ENCODE results near the gene S100A7A.

DNA sequence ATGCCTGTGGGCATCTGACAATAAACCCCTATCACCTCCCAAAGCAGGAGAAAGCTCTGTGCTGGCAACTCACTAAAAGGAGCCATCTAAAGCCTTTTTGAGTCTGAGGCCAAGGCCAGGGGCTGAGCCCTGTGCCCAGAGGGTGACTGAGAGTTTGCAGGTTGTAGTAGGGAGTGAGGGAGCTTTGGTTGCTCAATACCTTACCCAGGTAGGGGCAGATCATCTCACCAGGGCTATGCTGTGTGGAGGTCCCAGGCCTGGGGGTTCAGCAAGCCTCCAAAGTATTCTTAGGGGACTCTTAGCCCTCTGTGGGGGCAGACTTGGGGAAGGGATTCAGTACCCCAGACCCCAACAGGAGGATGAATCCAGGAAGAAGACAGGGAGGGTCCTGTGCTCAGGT is 23.0 kb downstream of the S100A7A start:
- TF ChIP-seq, protein P1, sequence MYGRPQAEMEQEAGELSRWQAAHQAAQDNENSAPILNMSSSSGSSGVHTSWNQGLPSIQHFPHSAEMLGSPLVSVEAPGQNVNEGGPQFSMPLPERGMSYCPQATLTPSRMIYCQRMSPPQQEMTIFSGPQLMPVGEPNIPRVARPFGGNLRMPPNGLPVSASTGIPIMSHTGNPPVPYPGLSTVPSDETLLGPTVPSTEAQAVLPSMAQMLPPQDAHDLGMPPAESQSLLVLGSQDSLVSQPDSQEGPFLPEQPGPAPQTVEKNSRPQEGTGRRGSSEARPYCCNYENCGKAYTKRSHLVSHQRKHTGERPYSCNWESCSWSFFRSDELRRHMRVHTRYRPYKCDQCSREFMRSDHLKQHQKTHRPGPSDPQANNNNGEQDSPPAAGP (tag by site-specific recombination; IDR thresholded peaks at IDR 0.05): no peak
- TF ChIP-seq, protein P2, sequence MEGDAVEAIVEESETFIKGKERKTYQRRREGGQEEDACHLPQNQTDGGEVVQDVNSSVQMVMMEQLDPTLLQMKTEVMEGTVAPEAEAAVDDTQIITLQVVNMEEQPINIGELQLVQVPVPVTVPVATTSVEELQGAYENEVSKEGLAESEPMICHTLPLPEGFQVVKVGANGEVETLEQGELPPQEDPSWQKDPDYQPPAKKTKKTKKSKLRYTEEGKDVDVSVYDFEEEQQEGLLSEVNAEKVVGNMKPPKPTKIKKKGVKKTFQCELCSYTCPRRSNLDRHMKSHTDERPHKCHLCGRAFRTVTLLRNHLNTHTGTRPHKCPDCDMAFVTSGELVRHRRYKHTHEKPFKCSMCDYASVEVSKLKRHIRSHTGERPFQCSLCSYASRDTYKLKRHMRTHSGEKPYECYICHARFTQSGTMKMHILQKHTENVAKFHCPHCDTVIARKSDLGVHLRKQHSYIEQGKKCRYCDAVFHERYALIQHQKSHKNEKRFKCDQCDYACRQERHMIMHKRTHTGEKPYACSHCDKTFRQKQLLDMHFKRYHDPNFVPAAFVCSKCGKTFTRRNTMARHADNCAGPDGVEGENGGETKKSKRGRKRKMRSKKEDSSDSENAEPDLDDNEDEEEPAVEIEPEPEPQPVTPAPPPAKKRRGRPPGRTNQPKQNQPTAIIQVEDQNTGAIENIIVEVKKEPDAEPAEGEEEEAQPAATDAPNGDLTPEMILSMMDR (tag by site-specific recombination; IDR thresholded peaks at IDR 0.05): no peak
- TF ChIP-seq KLF7 (tag by site-specific recombination; IDR thresholded peaks at IDR 0.05; ENCODE audit: borderline replicate concordance) (no peak), KLF9 (tag by site-specific recombination; IDR thresholded peaks at IDR 0.05; ENCODE audit: low read depth) (no peak)
- TF ChIP-seq, protein P3, sequence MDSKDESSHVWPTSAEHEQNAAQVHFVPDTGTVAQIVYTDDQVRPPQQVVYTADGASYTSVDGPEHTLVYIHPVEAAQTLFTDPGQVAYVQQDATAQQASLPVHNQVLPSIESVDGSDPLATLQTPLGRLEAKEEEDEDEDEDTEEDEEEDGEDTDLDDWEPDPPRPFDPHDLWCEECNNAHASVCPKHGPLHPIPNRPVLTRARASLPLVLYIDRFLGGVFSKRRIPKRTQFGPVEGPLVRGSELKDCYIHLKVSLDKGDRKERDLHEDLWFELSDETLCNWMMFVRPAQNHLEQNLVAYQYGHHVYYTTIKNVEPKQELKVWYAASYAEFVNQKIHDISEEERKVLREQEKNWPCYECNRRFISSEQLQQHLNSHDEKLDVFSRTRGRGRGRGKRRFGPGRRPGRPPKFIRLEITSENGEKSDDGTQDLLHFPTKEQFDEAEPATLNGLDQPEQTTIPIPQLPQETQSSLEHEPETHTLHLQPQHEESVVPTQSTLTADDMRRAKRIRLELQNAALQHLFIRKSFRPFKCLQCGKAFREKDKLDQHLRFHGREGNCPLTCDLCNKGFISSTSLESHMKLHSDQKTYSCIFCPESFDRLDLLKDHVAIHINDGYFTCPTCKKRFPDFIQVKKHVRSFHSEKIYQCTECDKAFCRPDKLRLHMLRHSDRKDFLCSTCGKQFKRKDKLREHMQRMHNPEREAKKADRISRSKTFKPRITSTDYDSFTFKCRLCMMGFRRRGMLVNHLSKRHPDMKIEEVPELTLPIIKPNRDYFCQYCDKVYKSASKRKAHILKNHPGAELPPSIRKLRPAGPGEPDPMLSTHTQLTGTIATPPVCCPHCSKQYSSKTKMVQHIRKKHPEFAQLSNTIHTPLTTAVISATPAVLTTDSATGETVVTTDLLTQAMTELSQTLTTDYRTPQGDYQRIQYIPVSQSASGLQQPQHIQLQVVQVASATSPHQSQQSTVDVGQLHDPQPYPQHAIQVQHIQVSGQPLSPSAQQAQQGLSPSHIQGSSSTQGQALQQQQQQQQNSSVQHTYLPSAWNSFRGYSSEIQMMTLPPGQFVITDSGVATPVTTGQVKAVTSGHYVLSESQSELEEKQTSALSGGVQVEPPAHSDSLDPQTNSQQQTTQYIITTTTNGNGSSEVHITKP (tag by site-specific recombination; IDR thresholded peaks at IDR 0.05): no peak
- TF ChIP-seq, protein P4, sequence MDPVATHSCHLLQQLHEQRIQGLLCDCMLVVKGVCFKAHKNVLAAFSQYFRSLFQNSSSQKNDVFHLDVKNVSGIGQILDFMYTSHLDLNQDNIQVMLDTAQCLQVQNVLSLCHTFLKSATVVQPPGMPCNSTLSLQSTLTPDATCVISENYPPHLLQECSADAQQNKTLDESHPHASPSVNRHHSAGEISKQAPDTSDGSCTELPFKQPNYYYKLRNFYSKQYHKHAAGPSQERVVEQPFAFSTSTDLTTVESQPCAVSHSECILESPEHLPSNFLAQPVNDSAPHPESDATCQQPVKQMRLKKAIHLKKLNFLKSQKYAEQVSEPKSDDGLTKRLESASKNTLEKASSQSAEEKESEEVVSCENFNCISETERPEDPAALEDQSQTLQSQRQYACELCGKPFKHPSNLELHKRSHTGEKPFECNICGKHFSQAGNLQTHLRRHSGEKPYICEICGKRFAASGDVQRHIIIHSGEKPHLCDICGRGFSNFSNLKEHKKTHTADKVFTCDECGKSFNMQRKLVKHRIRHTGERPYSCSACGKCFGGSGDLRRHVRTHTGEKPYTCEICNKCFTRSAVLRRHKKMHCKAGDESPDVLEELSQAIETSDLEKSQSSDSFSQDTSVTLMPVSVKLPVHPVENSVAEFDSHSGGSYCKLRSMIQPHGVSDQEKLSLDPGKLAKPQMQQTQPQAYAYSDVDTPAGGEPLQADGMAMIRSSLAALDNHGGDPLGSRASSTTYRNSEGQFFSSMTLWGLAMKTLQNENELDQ (tag by site-specific recombination; IDR thresholded peaks at IDR 0.05; ENCODE audit: low read depth): no peak

Measured in HEK293 (cell line).